HG03066 (cell line): ENCODE data around the gene EPHA4.
"Not testable (repeated sequence)": the region's sequence is repeated elsewhere in the genome, so short reads cannot be mapped to it uniquely, and the experiment has no call there.

Experiments used
- ATAC-seq: cut with Tn5 transposase; IDR thresholded peaks from one replicate; pipeline ENCODE4 v1.9.1; 2021; ENCODE audit warnings: low read depth; ENCODE audit not compliant: unreplicated experiment

Gene EPHA4

GRCh38 chr2:221513232-221513631 is 58.9 kb downstream of the EPHA4 start:
- ATAC-seq = no peak

GRCh38 chr2:221511325-221511724 is 60.8 kb downstream of the EPHA4 start:
- not testable (repeated sequence) for ATAC-seq

GRCh38 chr2:221506469-221506868 is 65.6 kb downstream of the EPHA4 start:
- ATAC-seq = no peak

- no peak for ATAC-seq
These were observed 66.5 kb downstream of the EPHA4 start for GRCh38 chr2:221505605-221506004.

GRCh38 chr2:221504905-221505304 is 67.2 kb downstream of the EPHA4 start:
- no peak for ATAC-seq

- ATAC-seq = no peak
These were observed 68.1 kb downstream of the EPHA4 start for GRCh38 chr2:221503965-221504364.

GRCh38 chr2:221502270-221503010 is 69.7 kb downstream of the EPHA4 start:
- no peak for ATAC-seq

GRCh38 chr2:221501883-221502269 is 70.2 kb downstream of the EPHA4 start:
- no peak for ATAC-seq

- ATAC-seq = no peak
These were observed 70.8 kb downstream of the EPHA4 start for GRCh38 chr2:221501210-221501882.

GRCh38 chr2:221500501-221501209 is 71.4 kb downstream of the EPHA4 start:
- no peak for ATAC-seq

GRCh38 chr2:221495731-221496130 is 76.4 kb downstream of the EPHA4 start:
- ATAC-seq = no peak

GRCh38 chr2:221494556-221494955 is 77.5 kb downstream of the EPHA4 start:
- no peak for ATAC-seq

- ATAC-seq = no peak
These were observed 78.7 kb downstream of the EPHA4 start for GRCh38 chr2:221493391-221493790.

- ATAC-seq = no peak
These were observed 79.5 kb downstream of the EPHA4 start for GRCh38 chr2:221492636-221493035.

- no peak for ATAC-seq
These were observed 81.5 kb downstream of the EPHA4 start for GRCh38 chr2:221490506-221491060.

- no peak for ATAC-seq
These were observed 83.8 kb downstream of the EPHA4 start for GRCh38 chr2:221488136-221488807.

GRCh38 chr2:221486106-221486505 is 86.0 kb downstream of the EPHA4 start:
- no peak for ATAC-seq

GRCh38 chr2:221485503-221485870 is 86.6 kb downstream of the EPHA4 start:
- ATAC-seq = no peak

GRCh38 chr2:221484761-221485502 is 87.2 kb downstream of the EPHA4 start:
- no peak for ATAC-seq
